K562 (cell line): ENCODE measurements around the gene FKRP. TPM values are rescaled to one million over a fixed set of nuclear protein-coding genes. Genes with fewer than 3 reads are reported as not detected.

Source experiments
- CBFB ChIP-seq: sonication (generic); formaldehyde crosslinking; IDR thresholded peaks from 2 replicates; pipeline ENCODE4 v1.4.0; 2020; ENCODE audit warnings: mild to moderate bottlenecking, missing genetic modification reagents
- CEBPZ ChIP-seq: fragments of 150-350 bp; IDR thresholded peaks from 2 replicates; pipeline ENCODE4 v1.6.1; 2014; ENCODE audit warnings: low read depth, mild to moderate bottlenecking, low read length, borderline replicate concordance
- ELF2 ChIP-seq: fragments of 250-450 bp; sonication (Bioruptor Pico); IDR thresholded peaks from 2 replicates; pipeline ENCODE4 v1.5.0; 2021; ENCODE audit warnings: mild to moderate bottlenecking
- KLF10 ChIP-seq: fragments of 250-450 bp; sonication (Bioruptor Pico); IDR thresholded peaks from 2 replicates; pipeline ENCODE4 v1.6.1; 2021; ENCODE audit warnings: matching md5 sums
- MECOM ChIP-seq: fragments of 250-450 bp; sonication (Bioruptor Pico); IDR thresholded peaks from 2 replicates; pipeline ENCODE4 v1.8.0; 2022; ENCODE audit warnings: inconsistent platforms
- NR2F6 ChIP-seq: fragments of 450-650 bp; formaldehyde crosslinking; IDR thresholded peaks from 2 replicates; pipeline ENCODE4 v1.4.0; 2020; ENCODE audit warnings: mild to moderate bottlenecking
- SAP30 ChIP-seq: fragments of 200-600 bp; sonication (generic); IDR thresholded peaks from 2 replicates; pipeline ENCODE4 v1.6.1; 2012; ENCODE audit warnings: borderline replicate concordance, low read depth, mild to moderate bottlenecking, moderate library complexity, low read length, control low read depth, inconsistent platforms; ENCODE audit not compliant: insufficient read depth, poor library complexity, severe bottlenecking
- SMAD1 ChIP-seq: fragments of 150-350 bp; IDR thresholded peaks from 2 replicates; pipeline ENCODE4 v1.6.1; 2014; ENCODE audit warnings: low read length, low read depth; ENCODE audit not compliant: partially characterized antibody
- STAG1 ChIP-seq: sonication (generic); formaldehyde crosslinking; IDR thresholded peaks from 2 replicates; pipeline ENCODE4 v1.5.0; 2020; ENCODE audit warnings: missing genetic modification reagents, borderline replicate concordance
- TAF15 ChIP-seq: fragments of 200-400 bp; formaldehyde crosslinking; IDR thresholded peaks from 2 replicates; pipeline ENCODE4 v1.6.1; 2017; ENCODE audit warnings: mild to moderate bottlenecking, low read depth, low read length, moderate library complexity
- ZNF395 ChIP-seq: fragments of 200-800 bp; sonication (Bioruptor generic); IDR thresholded peaks from 2 replicates; pipeline ENCODE4 v1.6.1; 2017; ENCODE audit warnings: missing genetic modification characterization, missing compliant biosample characterization
- ZNF57 ChIP-seq: fragments of 450-650 bp; formaldehyde crosslinking; IDR thresholded peaks from 2 replicates; pipeline ENCODE4 v1.4.0; 2020; ENCODE audit warnings: mild to moderate bottlenecking, moderate library complexity
- ZNF592 ChIP-seq: fragments of 450-650 bp; IDR thresholded peaks from 2 replicates; pipeline ENCODE4 v1.6.1; 2017; ENCODE audit warnings: antibody characterized with exemption, mild to moderate bottlenecking
- polyA plus RNA-seq, 8 experiments: library from polyadenylated mRNA; depleted of rRNA in 4 of 8; stranded (reverse) in 5 of 8; unstranded in 3 of 8; fragments of >200 nt; fragmentation: Nextera tagmentation in 2 of 8; fragmentation: Illumina TruSeq in 1 of 8; extraction: Ambion mirVana in 2 of 8; extraction: Trizol in 1 of 8; gene quantifications; 2 replicates each; pipeline versions ENCODE4 v1.2.1 to v1.2.3, GENCODE V29; 2011 to 2014; ENCODE audit warnings: inconsistent platforms in 1 of 8, missing spikeins in 1 of 8
- total RNA-seq, 7 experiments: library from RNA; depleted of rRNA in 6 of 7; stranded (reverse); fragments of >200 nt in 6 of 7; fragmentation: Illumina TruSeq in 2 of 7; extraction: Trizol in 2 of 7; gene quantifications; 2 replicates each; pipeline versions ENCODE4 v1.2.1 to v1.2.3, GENCODE V29; 2011 to 2021; ENCODE audit warnings: low replicate concordance in 1 of 7
- TF ChIP-seq, protein P1 (sequence below): fragments of 450-650 bp; IDR thresholded peaks from 2 replicates; pipeline ENCODE4 v1.6.1; 2016; ENCODE audit warnings: missing biosample characterization, missing genetic modification characterization
- TF ChIP-seq, protein P2 (sequence below): sonication (generic); formaldehyde crosslinking; IDR thresholded peaks from 2 replicates; pipeline ENCODE4 v1.8.0; 2022; ENCODE audit warnings: missing genetic modification reagents, mild to moderate bottlenecking, borderline replicate concordance
- TF ChIP-seq, protein P3 (sequence below), 2 experiments: fragments of 450-650 bp; IDR thresholded peaks; 2 replicates each; pipeline ENCODE4 v1.6.1; 2016

The FKRP gene
- total and polyA plus RNA-seq, 9 of the 15 experiments (the other 6 are each of a cell fraction or from before 2014, with no cell fraction given) = 0.68 to 16.1 (median 6.5) TPM

DNA sequence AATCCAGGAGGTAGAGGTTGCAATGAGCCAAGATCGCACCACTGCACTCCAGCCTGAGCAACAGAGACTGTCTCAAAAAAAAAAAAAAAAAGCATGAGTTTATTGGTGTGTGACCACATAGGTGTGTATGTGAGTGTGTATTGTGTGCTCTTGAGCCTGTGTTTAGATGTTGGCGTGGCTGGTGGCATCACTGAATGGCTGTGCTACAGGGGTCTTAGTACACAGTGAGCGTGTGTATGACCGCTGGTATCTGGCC is 40.1 kb downstream of the FKRP start (continued):
- TF ChIP-seq, protein P1, sequence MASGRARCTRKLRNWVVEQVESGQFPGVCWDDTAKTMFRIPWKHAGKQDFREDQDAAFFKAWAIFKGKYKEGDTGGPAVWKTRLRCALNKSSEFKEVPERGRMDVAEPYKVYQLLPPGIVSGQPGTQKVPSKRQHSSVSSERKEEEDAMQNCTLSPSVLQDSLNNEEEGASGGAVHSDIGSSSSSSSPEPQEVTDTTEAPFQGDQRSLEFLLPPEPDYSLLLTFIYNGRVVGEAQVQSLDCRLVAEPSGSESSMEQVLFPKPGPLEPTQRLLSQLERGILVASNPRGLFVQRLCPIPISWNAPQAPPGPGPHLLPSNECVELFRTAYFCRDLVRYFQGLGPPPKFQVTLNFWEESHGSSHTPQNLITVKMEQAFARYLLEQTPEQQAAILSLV (tag) = no peak
- no peak for TF ChIP-seq KLF10 (CRISPR knock-in tag)
- no peak for TF ChIP-seq SMAD1
- TF ChIP-seq NR2F6 = no peak
- TF ChIP-seq ZNF592 = no peak
- no peak for TF ChIP-seq CEBPZ
- TF ChIP-seq, protein P2, sequence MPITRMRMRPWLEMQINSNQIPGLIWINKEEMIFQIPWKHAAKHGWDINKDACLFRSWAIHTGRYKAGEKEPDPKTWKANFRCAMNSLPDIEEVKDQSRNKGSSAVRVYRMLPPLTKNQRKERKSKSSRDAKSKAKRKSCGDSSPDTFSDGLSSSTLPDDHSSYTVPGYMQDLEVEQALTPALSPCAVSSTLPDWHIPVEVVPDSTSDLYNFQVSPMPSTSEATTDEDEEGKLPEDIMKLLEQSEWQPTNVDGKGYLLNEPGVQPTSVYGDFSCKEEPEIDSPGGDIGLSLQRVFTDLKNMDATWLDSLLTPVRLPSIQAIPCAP (CRISPR knock-in tag) = no peak
- TF ChIP-seq ZNF395 (CRISPR knock-in tag) = no peak
- TF ChIP-seq, protein P3, sequence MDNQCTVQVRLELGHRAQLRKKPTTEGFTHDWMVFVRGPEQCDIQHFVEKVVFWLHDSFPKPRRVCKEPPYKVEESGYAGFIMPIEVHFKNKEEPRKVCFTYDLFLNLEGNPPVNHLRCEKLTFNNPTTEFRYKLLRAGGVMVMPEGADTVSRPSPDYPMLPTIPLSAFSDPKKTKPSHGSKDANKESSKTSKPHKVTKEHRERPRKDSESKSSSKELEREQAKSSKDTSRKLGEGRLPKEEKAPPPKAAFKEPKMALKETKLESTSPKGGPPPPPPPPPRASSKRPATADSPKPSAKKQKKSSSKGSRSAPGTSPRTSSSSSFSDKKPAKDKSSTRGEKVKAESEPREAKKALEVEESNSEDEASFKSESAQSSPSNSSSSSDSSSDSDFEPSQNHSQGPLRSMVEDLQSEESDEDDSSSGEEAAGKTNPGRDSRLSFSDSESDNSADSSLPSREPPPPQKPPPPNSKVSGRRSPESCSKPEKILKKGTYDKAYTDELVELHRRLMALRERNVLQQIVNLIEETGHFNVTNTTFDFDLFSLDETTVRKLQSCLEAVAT (IDR thresholded peaks at IDR 0.05) = peak; percentile 14 to 37; a peak in 2 of 4 replicates
- no peak for TF ChIP-seq ZNF57
- TF ChIP-seq ELF2 (CRISPR knock-in tag) = no peak
- peak; percentile 74; the same call in 1 of the 2 replicates for TF ChIP-seq CBFB (CRISPR knock-in tag)
- peak; percentile 9; the same call in 1 of the 2 replicates for TF ChIP-seq MECOM (CRISPR knock-in tag)
- no peak for TF ChIP-seq TAF15
- no peak for TF ChIP-seq SAP30
- TF ChIP-seq STAG1 (CRISPR knock-in tag) = no peak; the same call in 1 of the 2 replicates
